Hepatocyte (in vitro differentiated cells): Measurements from ENCODE around the gene CD8A. TPM values are rescaled to one million over a fixed set of nuclear protein-coding genes. Genes with fewer than 3 reads are reported as not detected.

Source experiments
- DNase-seq: peaks from one replicate; pipeline ENCODE4 v3.0.0-alpha.2; 2016; ENCODE audit warnings: low spot score
- H2AFZ ChIP-seq: fragments of 200-600 bp; sonication (generic); 2 replicates; pipeline ENCODE4 v1.6.0; 2016; ENCODE audit warnings: antibody characterized with exemption, mild to moderate bottlenecking
- H3K27ac ChIP-seq: fragments of 200-600 bp; sonication (generic); 2 replicates; pipeline ENCODE4 v1.5.1; 2016; ENCODE audit warnings: mild to moderate bottlenecking
- H3K27me3 ChIP-seq: fragments of 200-600 bp; sonication (generic); 2 replicates; pipeline ENCODE4 v1.6.1; 2016
- H3K36me3 ChIP-seq: fragments of 200-600 bp; sonication (generic); replicated peaks from 2 replicates; pipeline ENCODE4 v1.5.1; 2016; ENCODE audit warnings: low read depth; ENCODE audit not compliant: insufficient read depth
- H3K4me1 ChIP-seq: fragments of 200-600 bp; sonication (generic); 2 replicates; pipeline ENCODE4 v1.5.1; 2016; ENCODE audit warnings: mild to moderate bottlenecking, moderate library complexity; ENCODE audit not compliant: insufficient read depth
- H3K4me2 ChIP-seq: fragments of 200-600 bp; sonication (generic); 2 replicates; pipeline ENCODE4 v1.6.0; 2016
- H3K4me3 ChIP-seq: fragments of 200-600 bp; sonication (generic); 2 replicates; pipeline ENCODE4 v1.5.1; 2016; ENCODE audit warnings: mild to moderate bottlenecking
- H3K79me2 ChIP-seq: fragments of 200-600 bp; sonication (generic); 2 replicates; pipeline ENCODE4 v1.6.0; 2017; ENCODE audit warnings: mild to moderate bottlenecking
- H3K9me2 ChIP-seq: fragments of 200-600 bp; sonication (generic); replicated peaks from 2 replicates; pipeline ENCODE4 v1.6.0; 2017; ENCODE audit warnings: mild to moderate bottlenecking; ENCODE audit not compliant: insufficient read depth
- H3K9me3 ChIP-seq: fragments of 200-600 bp; sonication (generic); 2 replicates; pipeline ENCODE4 v1.5.1; 2016; ENCODE audit warnings: low read depth, mild to moderate bottlenecking
- H4K20me1 ChIP-seq: fragments of 200-600 bp; sonication (generic); 2 replicates; pipeline ENCODE4 v1.6.0; 2016; ENCODE audit warnings: mild to moderate bottlenecking; ENCODE audit not compliant: insufficient read depth, poor library complexity, severe bottlenecking
- EZH2 ChIP-seq: fragments of 200-600 bp; sonication (generic); IDR thresholded peaks from 2 replicates; pipeline ENCODE4 v1.6.1; 2016; ENCODE audit warnings: antibody characterized with exemption, mild to moderate bottlenecking, borderline replicate concordance
- EZH2phosphoT487 ChIP-seq: fragments of 200-600 bp; sonication (generic); IDR thresholded peaks from one replicate; pipeline ENCODE4 v1.6.1; 2018; ENCODE audit warnings: antibody characterized with exemption, mild to moderate bottlenecking, low read depth, moderate library complexity; ENCODE audit not compliant: unreplicated experiment, severe bottlenecking
- WGBS: methylation state at CpG from one replicate; pipeline ENCODE4 v1.1.6; 2016; ENCODE audit warnings: low lambda C conversion rate; ENCODE audit errors: missing lambda C conversion rate; 5-methylcytosine and 5-hydroxymethylcytosine counted together
- polyA plus RNA-seq: library from polyadenylated mRNA; unstranded; fragments of >200 nt; fragmentation: Nextera tagmentation; extraction: Ambion mirVana; gene quantifications from 2 replicates; pipeline ENCODE4 v1.2.1, GENCODE V29; 2016
- total RNA-seq: library from RNA; depleted of rRNA; stranded (reverse); fragments of >200 nt; gene quantifications from 2 replicates; pipeline ENCODE4 v1.2.3, GENCODE V29; 2014
- TF ChIP-seq, protein P1 (sequence below): fragments of 200-600 bp; sonication (generic); IDR thresholded peaks from 2 replicates; pipeline ENCODE4 v1.5.1; 2016; ENCODE audit warnings: antibody characterized with exemption, mild to moderate bottlenecking; ENCODE audit not compliant: poor library complexity

CD8A gene
- total and polyA plus RNA-seq, 2 experiments from 2014 or later = 0.33 TPM; not detected in 1

DNA sequence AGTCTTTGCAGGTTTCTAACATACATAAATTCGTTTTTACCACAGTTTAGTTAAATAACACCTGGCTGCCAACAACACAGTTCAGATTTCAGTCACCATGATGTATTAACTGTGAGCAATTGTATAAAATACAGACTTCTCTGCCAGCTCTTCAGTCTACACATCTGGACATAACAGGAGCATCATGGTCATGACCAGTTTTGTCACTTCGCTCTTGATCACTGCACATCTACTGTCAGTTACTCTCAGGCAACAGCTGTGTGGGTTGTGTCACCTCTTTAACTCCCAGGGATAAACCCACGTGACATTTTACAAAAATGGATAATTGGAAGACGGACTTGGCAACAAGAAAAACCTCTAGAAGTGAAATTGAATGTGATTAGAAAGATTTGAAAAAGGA, 30.3 kb downstream of the CD8A start:
- H3K27me3 ChIP-seq = no peaks in the 10 kb centered on the region
- H3K9me2 ChIP-seq = no peaks in the 10 kb centered on the region
- DNase-seq = no peak
- WGBS = 91% methylated on average over 4 of the region's 4 CpGs
- H3K79me2 ChIP-seq = peaks cover 47% of the 10 kb centered on the region
- no peak for TF ChIP-seq EZH2
- TF ChIP-seq, protein P1, sequence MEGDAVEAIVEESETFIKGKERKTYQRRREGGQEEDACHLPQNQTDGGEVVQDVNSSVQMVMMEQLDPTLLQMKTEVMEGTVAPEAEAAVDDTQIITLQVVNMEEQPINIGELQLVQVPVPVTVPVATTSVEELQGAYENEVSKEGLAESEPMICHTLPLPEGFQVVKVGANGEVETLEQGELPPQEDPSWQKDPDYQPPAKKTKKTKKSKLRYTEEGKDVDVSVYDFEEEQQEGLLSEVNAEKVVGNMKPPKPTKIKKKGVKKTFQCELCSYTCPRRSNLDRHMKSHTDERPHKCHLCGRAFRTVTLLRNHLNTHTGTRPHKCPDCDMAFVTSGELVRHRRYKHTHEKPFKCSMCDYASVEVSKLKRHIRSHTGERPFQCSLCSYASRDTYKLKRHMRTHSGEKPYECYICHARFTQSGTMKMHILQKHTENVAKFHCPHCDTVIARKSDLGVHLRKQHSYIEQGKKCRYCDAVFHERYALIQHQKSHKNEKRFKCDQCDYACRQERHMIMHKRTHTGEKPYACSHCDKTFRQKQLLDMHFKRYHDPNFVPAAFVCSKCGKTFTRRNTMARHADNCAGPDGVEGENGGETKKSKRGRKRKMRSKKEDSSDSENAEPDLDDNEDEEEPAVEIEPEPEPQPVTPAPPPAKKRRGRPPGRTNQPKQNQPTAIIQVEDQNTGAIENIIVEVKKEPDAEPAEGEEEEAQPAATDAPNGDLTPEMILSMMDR = no peak
- no peak overlapping the region for H3K27ac ChIP-seq
- H3K36me3 ChIP-seq = no peaks in the 10 kb centered on the region
- H4K20me1 ChIP-seq = peaks cover 9% of the 10 kb centered on the region
- H3K4me2 ChIP-seq = no peak overlapping the region
- H3K4me3 ChIP-seq = no peak overlapping the region
- no peak overlapping the region for H2AFZ ChIP-seq
- H3K9me3 ChIP-seq = no peaks in the 10 kb centered on the region
- H3K4me1 ChIP-seq = no peaks in the 10 kb centered on the region

DNA sequence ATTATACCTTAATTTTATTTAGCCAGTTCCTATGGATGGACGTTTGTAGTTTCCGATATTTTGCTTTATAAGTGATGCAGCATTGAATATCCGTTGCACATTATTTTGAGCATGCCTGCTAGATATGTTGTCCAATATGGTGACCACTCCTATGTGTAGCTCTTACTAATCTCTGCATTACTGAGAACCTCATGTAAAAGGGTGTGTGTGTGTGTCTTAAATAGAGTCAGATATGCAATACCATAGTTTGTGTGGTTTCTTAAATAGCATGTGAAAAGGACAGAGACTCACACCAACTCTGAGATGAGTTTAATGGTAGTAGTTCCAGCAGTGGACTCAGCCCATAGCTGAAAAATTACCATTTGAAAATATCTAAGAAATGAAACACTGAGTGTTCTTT, 32.3 kb downstream of the CD8A start:
- Histone ChIP-seq H3K79me2 (peaks cover 59% of the 10 kb centered on the region), H2AFZ (no peak overlapping the region), H3K27me3 (no peaks in the 10 kb centered on the region), H3K27ac (no peak overlapping the region), H3K4me3 (no peak overlapping the region), H4K20me1 (peaks cover 5% of the 10 kb centered on the region), H3K9me2 (no peaks in the 10 kb centered on the region), H3K9me3 (no peaks in the 10 kb centered on the region), H3K36me3 (no peaks in the 10 kb centered on the region), H3K4me2 (no peak overlapping the region), H3K4me1 (no peaks in the 10 kb centered on the region)
- no peak for DNase-seq
- WGBS = 98% methylated on average over 3 of the region's 3 CpGs
- TF ChIP-seq EZH2phosphoT487 = no peak
- TF ChIP-seq, protein P1 = no peak
- no peak for TF ChIP-seq EZH2

GRCh38 chr2:86753606-86754005, 37.1 kb downstream of the CD8A start:
- Histone ChIP-seq H3K4me3 (no peak overlapping the region), H2AFZ (no peak overlapping the region), H3K27me3 (no peaks in the 10 kb centered on the region), H3K36me3 (no peaks in the 10 kb centered on the region), H3K9me3 (peaks cover 6% of the 10 kb centered on the region), H3K4me2 (no peak overlapping the region), H3K9me2 (no peaks in the 10 kb centered on the region), H3K79me2 (peaks cover 76% of the 10 kb centered on the region), H3K4me1 (no peaks in the 10 kb centered on the region), H3K27ac (no peak overlapping the region), H4K20me1 (no peaks in the 10 kb centered on the region)
- TF ChIP-seq EZH2 (no peak), EZH2phosphoT487 (no peak)
- TF ChIP-seq, protein P1 = no peak
- no peak for DNase-seq

- DNase-seq = no peak
- H3K9me2 ChIP-seq = no peaks in the 10 kb centered on the region
- no peaks in the 10 kb centered on the region for H3K4me1 ChIP-seq
- no peaks in the 10 kb centered on the region for H3K27me3 ChIP-seq
- no peak overlapping the region for H2AFZ ChIP-seq
- peaks cover 6% of the 10 kb centered on the region for H3K9me3 ChIP-seq
- WGBS = 92% methylated on average over 3 of the region's 3 CpGs
- H3K4me3 ChIP-seq = no peak overlapping the region
- H3K36me3 ChIP-seq = no peaks in the 10 kb centered on the region
- H3K4me2 ChIP-seq = no peak overlapping the region
- peaks cover 77% of the 10 kb centered on the region for H3K79me2 ChIP-seq
- H4K20me1 ChIP-seq = peaks cover 4% of the 10 kb centered on the region
- TF ChIP-seq, protein P1 = no peak
- TF ChIP-seq EZH2phosphoT487 (no peak), EZH2 (no peak)
- no peak overlapping the region for H3K27ac ChIP-seq
These were observed 37.8 kb downstream of the CD8A start for GRCh38 chr2:86752934-86753333.
